A549 (cell line): ENCODE data around the gene PDCL2. TPM values are rescaled to one million over a fixed set of nuclear protein-coding genes. Genes with fewer than 3 reads are reported as not detected.

Experiments used
- ATAC-seq, 2 experiments: fragments of 200-7000 bp in 1 of 2; fragments of >200 bp in 1 of 2; cut with Nextera tagmentation in 1 of 2; cut with Tn5 transposase in 1 of 2; 3 replicates each; pipeline versions ENCODE4 v1.8.0 to v1.9.1; 2018 to 2020; ENCODE audit warnings: mild to moderate bottlenecking in 1 of 2, moderate library complexity in 1 of 2
- CTCF ChIA-PET: fragments of 300-600 bp; sonication (Branson Sonifier 250); formaldehyde crosslinking; extraction: SDS; loops from one replicate; lab custom pipeline; 2021; ENCODE audit warnings: antibody characterized with exemption, inconsistent platforms; lab: Yijun Ruan, JAX
- POLR2A ChIA-PET: fragments of 350-600 bp; formaldehyde crosslinking; extraction: SDS; loops from one replicate; lab custom pipeline; 2021; ENCODE audit warnings: antibody characterized with exemption, inconsistent platforms; lab: Yijun Ruan, JAX
- DNase-seq, 2 experiments: peaks; one replicate each; pipeline versions ENCODE4 v3.0.0 to v3.0.0-alpha.2; 2011 to 2016; ENCODE audit warnings: low read depth in 1 of 2, low spot score in 1 of 2
- FAIRE-seq: peaks from 2 replicates; lab custom pipeline; 2011; peaks lifted over from hg19 to GRCh38; lab: Jason Lieb, UNC
- H3K27ac ChIP-seq, 2 experiments: fragments of >200 bp; sonication (Bioruptor Twin); formaldehyde crosslinking; 3 replicates each; pipeline ENCODE4 v1.5.1; 2016 to 2017
- H3K4me1 ChIP-seq: fragments of >200 bp; sonication (Bioruptor Twin); formaldehyde crosslinking; 3 replicates; pipeline ENCODE4 v1.6.1; 2016
- H3K4me2 ChIP-seq: fragments of >200 bp; sonication (Bioruptor Twin); formaldehyde crosslinking; 3 replicates; pipeline ENCODE4 v1.6.1; 2016
- H3K4me3 ChIP-seq: fragments of >200 bp; sonication (Bioruptor Twin); formaldehyde crosslinking; 3 replicates; pipeline ENCODE4 v1.5.1; 2016
- H3K9me3 ChIP-seq: fragments of >200 bp; sonication (Bioruptor Twin); formaldehyde crosslinking; 3 replicates; pipeline ENCODE4 v1.6.1; 2016
- ATOH8 ChIP-seq: fragments of 250-450 bp; sonication (Bioruptor Pico); IDR thresholded peaks from 2 replicates; pipeline ENCODE4 v1.5.0; 2020; ENCODE audit warnings: low read depth, mild to moderate bottlenecking, moderate library complexity
- CBX8 ChIP-seq: fragments of 200-600 bp; sonication (generic); IDR thresholded peaks from 2 replicates; pipeline ENCODE4 v1.6.1; 2016
- CHD2 ChIP-seq: fragments of 150-350 bp; IDR thresholded peaks from 2 replicates; pipeline ENCODE4 v1.6.1; 2014; ENCODE audit warnings: low read length; ENCODE audit not compliant: partially characterized antibody
- EHF ChIP-seq: fragments of 250-450 bp; sonication (Bioruptor Pico); IDR thresholded peaks from 2 replicates; pipeline ENCODE4 v1.5.0; 2020; ENCODE audit warnings: mild to moderate bottlenecking
- FOSB ChIP-seq: fragments of 250-450 bp; sonication (Bioruptor Pico); IDR thresholded peaks from 2 replicates; pipeline ENCODE4 v1.5.0; 2020; ENCODE audit warnings: mild to moderate bottlenecking, moderate library complexity
- GATA3 ChIP-seq: IDR thresholded peaks from 2 replicates; pipeline ENCODE4 v1.6.1; 2012; ENCODE audit warnings: borderline replicate concordance
- HES2 ChIP-seq: fragments of >200 bp; sonication (Bioruptor Twin); formaldehyde crosslinking; IDR thresholded peaks from 2 replicates; pipeline ENCODE4 v1.6.1; 2016
- HEYL ChIP-seq: fragments of 250-450 bp; sonication (Bioruptor Pico); IDR thresholded peaks from 2 replicates; pipeline ENCODE4 v1.8.0; 2021; ENCODE audit warnings: mild to moderate bottlenecking, moderate library complexity
- HOXA7 ChIP-seq: fragments of 250-450 bp; sonication (Bioruptor Pico); IDR thresholded peaks from 2 replicates; pipeline ENCODE4 v1.5.0; 2020; ENCODE audit warnings: mild to moderate bottlenecking, moderate library complexity
- HOXB13 ChIP-seq: fragments of 250-450 bp; sonication (Bioruptor Pico); IDR thresholded peaks from 2 replicates; pipeline ENCODE4 v1.5.0; 2020; ENCODE audit warnings: low read depth, mild to moderate bottlenecking, moderate library complexity
- HOXB5 ChIP-seq: fragments of 250-450 bp; sonication (Bioruptor Pico); IDR thresholded peaks from 2 replicates; pipeline ENCODE4 v1.5.0; 2020; ENCODE audit warnings: mild to moderate bottlenecking, moderate library complexity
- JUNB ChIP-seq: fragments of >200 bp; sonication (Bioruptor Twin); formaldehyde crosslinking; IDR thresholded peaks from 2 replicates; pipeline ENCODE4 v1.6.1; 2016
- MAFK ChIP-seq: fragments of 450-650 bp; IDR thresholded peaks from 2 replicates; pipeline ENCODE4 v1.6.1; 2014; ENCODE audit not compliant: partially characterized antibody
- MYC ChIP-seq: IDR thresholded peaks from 2 replicates; pipeline ENCODE4 v1.6.1; 2012; ENCODE audit warnings: mild to moderate bottlenecking, inconsistent platforms, low read length, improper control_type of control experiment, borderline replicate concordance
- NR3C1 ChIP-seq: fragments of >200 bp; sonication (Bioruptor Twin); formaldehyde crosslinking; IDR thresholded peaks from 3 replicates; pipeline ENCODE4 v1.6.1; 2017
- PBX3 ChIP-seq: IDR thresholded peaks from 2 replicates; pipeline ENCODE4 v1.6.1; 2012
- POLR2AphosphoS2 ChIP-seq: conservative IDR thresholded peaks from 2 replicates; pipeline ENCODE4 v1.6.1; 2012; ENCODE audit warnings: low read length, improper control_type of control experiment, inconsistent platforms
- RARB ChIP-seq: fragments of 250-450 bp; sonication (Bioruptor Pico); IDR thresholded peaks from 2 replicates; pipeline ENCODE4 v1.8.0; 2021; ENCODE audit warnings: mild to moderate bottlenecking, moderate library complexity
- RCOR1 ChIP-seq: fragments of 150-350 bp; IDR thresholded peaks from 2 replicates; pipeline ENCODE4 v1.6.1; 2014; ENCODE audit warnings: antibody characterized with exemption, low read length, low read depth
- RFX5 ChIP-seq: fragments of 450-650 bp; IDR thresholded peaks from 2 replicates; pipeline ENCODE4 v1.7.1; 2014; ENCODE audit warnings: antibody characterized with exemption, mild to moderate bottlenecking, moderate library complexity
- RNF2 ChIP-seq: fragments of 200-600 bp; sonication (generic); IDR thresholded peaks from 2 replicates; pipeline ENCODE4 v1.6.1; 2016; ENCODE audit warnings: low read depth, mild to moderate bottlenecking, antibody characterized with exemption, moderate library complexity, borderline replicate concordance
- SMC3 ChIP-seq: fragments of >200 bp; sonication (Bioruptor Twin); formaldehyde crosslinking; IDR thresholded peaks from 3 replicates; pipeline ENCODE4 v1.6.1; 2018; ENCODE audit warnings: inconsistent platforms
- SREBF2 ChIP-seq: fragments of 450-650 bp; IDR thresholded peaks from 2 replicates; pipeline ENCODE4 v1.6.1; 2014; ENCODE audit warnings: mild to moderate bottlenecking, moderate library complexity
- ZC3H11A ChIP-seq: fragments of 450-650 bp; IDR thresholded peaks from 2 replicates; pipeline ENCODE4 v1.6.1; 2014; ENCODE audit warnings: antibody characterized with exemption, mild to moderate bottlenecking
- ZFP36 ChIP-seq: fragments of 450-650 bp; IDR thresholded peaks from 2 replicates; pipeline ENCODE4 v1.6.1; 2014; ENCODE audit warnings: borderline replicate concordance; ENCODE audit not compliant: partially characterized antibody
- WGBS: methylation state at CpG from one replicate; pipeline ENCODE4 v1.1.6; 2017; ENCODE audit errors: missing lambda C conversion rate; 5-methylcytosine and 5-hydroxymethylcytosine counted together
- polyA plus RNA-seq, 4 experiments: library from polyadenylated mRNA; depleted of rRNA in 3 of 4; stranded (reverse); fragments of >200 nt; fragmentation: RNase III in 1 of 4; extraction: RNeasy Plus Mini Kit Qiagen cat#74134 plus additional on column Dnase treatment in 1 of 4; gene quantifications; 2 replicates in 3 of 4; 3 replicates in 1 of 4; pipeline ENCODE4 v1.2.3, GENCODE V29; 2011 to 2017
- TF ChIP-seq, protein P1 (sequence below): fragments of 150-350 bp; IDR thresholded peaks from 2 replicates; pipeline ENCODE4 v1.6.1; 2014; ENCODE audit warnings: low read depth, mild to moderate bottlenecking, low read length
- TF ChIP-seq, protein P2 (sequence below): IDR thresholded peaks from 2 replicates; pipeline ENCODE4 v1.6.1; 2012
- TF ChIP-seq, protein P3 (sequence below): fragments of 200-600 bp; sonication (generic); IDR thresholded peaks from 2 replicates; pipeline ENCODE4 v1.6.1; 2016; ENCODE audit warnings: antibody characterized with exemption, mild to moderate bottlenecking, moderate library complexity

PDCL2 gene
- polyA plus RNA-seq, 2 of the 4 experiments (the other 2 are of a cell fraction): not detected

DNA sequence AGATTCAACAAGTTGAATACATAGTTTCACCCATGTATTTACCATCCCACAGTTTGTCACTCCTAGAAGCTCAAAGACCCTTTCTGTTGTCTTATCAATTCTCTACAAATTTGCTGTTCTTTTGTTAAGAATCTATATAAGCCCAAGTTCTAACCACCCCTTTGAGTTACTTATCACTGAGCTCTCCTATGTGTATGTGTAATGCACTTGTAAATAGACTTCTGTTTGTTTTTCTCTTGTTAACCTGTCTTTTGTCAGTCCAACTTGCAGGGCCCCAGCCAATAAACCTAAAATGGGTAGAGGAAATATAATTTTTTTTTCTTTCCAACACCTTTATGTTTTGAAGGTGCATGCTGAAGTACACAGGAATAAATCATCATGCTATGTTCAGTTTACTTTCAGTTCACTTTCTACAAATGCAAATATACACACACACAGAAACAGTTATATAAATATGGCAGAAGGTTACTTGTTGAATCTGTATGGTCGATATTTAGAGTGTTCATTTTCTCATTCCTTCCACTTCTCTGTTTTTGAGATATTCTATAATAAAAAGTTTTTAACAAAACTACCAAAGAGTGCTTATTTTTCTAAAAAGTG, 23.0 kb downstream of the PDCL2 start:
- Histone ChIP-seq H3K4me1 (no peaks in the 10 kb centered on the region), H3K27ac (no peak overlapping the region), H3K9me3 (no peaks in the 10 kb centered on the region), H3K4me2 (no peak overlapping the region), H3K4me3 (no peak overlapping the region)
- 16% methylated on average over 1 of the region's 1 CpG for WGBS
- DNase-seq (no peak), FAIRE-seq (no peak), ATAC-seq (no peak)
- TF ChIP-seq RFX5: no peak
- no peak for TF ChIP-seq HOXB5 (CRISPR knock-in tag)
- no peak for TF ChIP-seq ATOH8 (CRISPR knock-in tag)
- TF ChIP-seq RCOR1: no peak
- TF ChIP-seq SMC3: no peak
- no peak for TF ChIP-seq CHD2
- TF ChIP-seq HES2: no peak
- no peak for TF ChIP-seq FOSB
- no peak for TF ChIP-seq MYC
- CTCF ChIA-PET: no interaction called here
- POLR2A ChIA-PET: no interaction called here

DNA sequence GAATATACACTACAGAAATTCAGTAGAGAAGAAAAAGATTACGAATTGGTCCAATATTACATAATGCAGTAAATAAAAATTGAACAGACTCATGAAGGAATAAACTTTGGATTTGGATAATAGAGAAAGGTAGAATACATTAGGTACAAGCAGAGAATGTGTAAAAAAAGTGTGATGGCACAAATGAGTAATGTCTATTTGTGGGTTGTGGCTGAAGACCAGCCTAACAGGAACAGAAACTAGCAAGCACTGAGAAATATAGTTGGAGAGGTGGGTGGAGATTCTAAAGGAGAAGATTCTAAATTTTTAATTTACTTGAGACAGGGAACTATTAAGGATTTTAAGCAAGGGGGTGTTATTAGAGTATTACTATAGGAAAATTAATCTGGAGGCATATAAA, 30.2 kb downstream of the PDCL2 start:
- H3K4me1 ChIP-seq: no peaks in the 10 kb centered on the region
- WGBS: 10% methylated on average over 1 of the region's 1 CpG
- no peak overlapping the region for H3K4me2 ChIP-seq
- no peak for FAIRE-seq
- POLR2A ChIA-PET: no interaction called here
- TF ChIP-seq SREBF2 (no peak), POLR2AphosphoS2 (no peak), RARB (CRISPR knock-in tag) (no peak), HOXB13 (CRISPR knock-in tag) (no peak), NR3C1 (no peak), EHF (CRISPR knock-in tag) (no peak), PBX3 (no peak), ZC3H11A (no peak), SMC3 (no peak), HES2 (no peak), CBX8 (no peak), RNF2 (no peak), GATA3 (no peak), RFX5 (no peak)
- TF ChIP-seq, protein P1, sequence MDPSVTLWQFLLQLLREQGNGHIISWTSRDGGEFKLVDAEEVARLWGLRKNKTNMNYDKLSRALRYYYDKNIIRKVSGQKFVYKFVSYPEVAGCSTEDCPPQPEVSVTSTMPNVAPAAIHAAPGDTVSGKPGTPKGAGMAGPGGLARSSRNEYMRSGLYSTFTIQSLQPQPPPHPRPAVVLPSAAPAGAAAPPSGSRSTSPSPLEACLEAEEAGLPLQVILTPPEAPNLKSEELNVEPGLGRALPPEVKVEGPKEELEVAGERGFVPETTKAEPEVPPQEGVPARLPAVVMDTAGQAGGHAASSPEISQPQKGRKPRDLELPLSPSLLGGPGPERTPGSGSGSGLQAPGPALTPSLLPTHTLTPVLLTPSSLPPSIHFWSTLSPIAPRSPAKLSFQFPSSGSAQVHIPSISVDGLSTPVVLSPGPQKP: no peak
- TF ChIP-seq, protein P2, sequence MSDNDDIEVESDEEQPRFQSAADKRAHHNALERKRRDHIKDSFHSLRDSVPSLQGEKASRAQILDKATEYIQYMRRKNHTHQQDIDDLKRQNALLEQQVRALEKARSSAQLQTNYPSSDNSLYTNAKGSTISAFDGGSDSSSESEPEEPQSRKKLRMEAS: no peak
- TF ChIP-seq, all 56 proteins: peak for 0
- Histone ChIP-seq H3K9me3 (no peaks in the 10 kb centered on the region), H3K27ac (no peak overlapping the region), H3K4me3 (no peak overlapping the region)
- no peak for DNase-seq
- ATAC-seq: no peak
- CTCF ChIA-PET: no interaction called here

DNA sequence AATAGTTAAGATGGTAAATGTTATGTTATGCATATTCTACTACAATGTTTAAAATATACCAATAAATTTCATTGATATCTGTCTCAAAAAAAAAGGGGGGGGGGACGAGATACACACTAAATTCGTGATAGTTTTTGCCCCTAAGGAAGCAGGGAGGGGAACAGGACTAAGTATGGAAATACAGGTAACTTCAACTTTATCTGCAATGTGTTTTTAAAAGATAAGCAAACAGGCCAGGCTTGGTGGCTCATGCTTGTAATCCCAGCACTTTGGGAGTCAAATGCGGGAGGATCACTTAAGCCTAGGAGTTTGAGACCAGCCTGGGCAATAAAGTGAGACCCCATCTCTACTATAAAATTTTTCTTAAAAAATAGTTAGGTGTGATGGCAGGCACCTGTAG, 31.9 kb downstream of the PDCL2 start:
- ATAC-seq (no peak), DNase-seq (no peak), FAIRE-seq (no peak)
- 35% methylated on average over 3 of the region's 3 CpGs for WGBS
- Histone ChIP-seq H3K4me1 (no peaks in the 10 kb centered on the region), H3K9me3 (no peaks in the 10 kb centered on the region), H3K27ac (no peak overlapping the region), H3K4me3 (no peak overlapping the region), H3K4me2 (no peak overlapping the region)
- POLR2A ChIA-PET: no interaction called here
- CTCF ChIA-PET: no interaction called here
- TF ChIP-seq HOXA7 (CRISPR knock-in tag) (no peak), HEYL (CRISPR knock-in tag) (no peak), MAFK (no peak), ZFP36 (no peak), JUNB (no peak)
- TF ChIP-seq, protein P3, sequence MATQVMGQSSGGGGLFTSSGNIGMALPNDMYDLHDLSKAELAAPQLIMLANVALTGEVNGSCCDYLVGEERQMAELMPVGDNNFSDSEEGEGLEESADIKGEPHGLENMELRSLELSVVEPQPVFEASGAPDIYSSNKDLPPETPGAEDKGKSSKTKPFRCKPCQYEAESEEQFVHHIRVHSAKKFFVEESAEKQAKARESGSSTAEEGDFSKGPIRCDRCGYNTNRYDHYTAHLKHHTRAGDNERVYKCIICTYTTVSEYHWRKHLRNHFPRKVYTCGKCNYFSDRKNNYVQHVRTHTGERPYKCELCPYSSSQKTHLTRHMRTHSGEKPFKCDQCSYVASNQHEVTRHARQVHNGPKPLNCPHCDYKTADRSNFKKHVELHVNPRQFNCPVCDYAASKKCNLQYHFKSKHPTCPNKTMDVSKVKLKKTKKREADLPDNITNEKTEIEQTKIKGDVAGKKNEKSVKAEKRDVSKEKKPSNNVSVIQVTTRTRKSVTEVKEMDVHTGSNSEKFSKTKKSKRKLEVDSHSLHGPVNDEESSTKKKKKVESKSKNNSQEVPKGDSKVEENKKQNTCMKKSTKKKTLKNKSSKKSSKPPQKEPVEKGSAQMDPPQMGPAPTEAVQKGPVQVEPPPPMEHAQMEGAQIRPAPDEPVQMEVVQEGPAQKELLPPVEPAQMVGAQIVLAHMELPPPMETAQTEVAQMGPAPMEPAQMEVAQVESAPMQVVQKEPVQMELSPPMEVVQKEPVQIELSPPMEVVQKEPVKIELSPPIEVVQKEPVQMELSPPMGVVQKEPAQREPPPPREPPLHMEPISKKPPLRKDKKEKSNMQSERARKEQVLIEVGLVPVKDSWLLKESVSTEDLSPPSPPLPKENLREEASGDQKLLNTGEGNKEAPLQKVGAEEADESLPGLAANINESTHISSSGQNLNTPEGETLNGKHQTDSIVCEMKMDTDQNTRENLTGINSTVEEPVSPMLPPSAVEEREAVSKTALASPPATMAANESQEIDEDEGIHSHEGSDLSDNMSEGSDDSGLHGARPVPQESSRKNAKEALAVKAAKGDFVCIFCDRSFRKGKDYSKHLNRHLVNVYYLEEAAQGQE: no peak
- TF ChIP-seq, protein P1: no peak
